ENCODE data around the gene IL17A.

DNA sequence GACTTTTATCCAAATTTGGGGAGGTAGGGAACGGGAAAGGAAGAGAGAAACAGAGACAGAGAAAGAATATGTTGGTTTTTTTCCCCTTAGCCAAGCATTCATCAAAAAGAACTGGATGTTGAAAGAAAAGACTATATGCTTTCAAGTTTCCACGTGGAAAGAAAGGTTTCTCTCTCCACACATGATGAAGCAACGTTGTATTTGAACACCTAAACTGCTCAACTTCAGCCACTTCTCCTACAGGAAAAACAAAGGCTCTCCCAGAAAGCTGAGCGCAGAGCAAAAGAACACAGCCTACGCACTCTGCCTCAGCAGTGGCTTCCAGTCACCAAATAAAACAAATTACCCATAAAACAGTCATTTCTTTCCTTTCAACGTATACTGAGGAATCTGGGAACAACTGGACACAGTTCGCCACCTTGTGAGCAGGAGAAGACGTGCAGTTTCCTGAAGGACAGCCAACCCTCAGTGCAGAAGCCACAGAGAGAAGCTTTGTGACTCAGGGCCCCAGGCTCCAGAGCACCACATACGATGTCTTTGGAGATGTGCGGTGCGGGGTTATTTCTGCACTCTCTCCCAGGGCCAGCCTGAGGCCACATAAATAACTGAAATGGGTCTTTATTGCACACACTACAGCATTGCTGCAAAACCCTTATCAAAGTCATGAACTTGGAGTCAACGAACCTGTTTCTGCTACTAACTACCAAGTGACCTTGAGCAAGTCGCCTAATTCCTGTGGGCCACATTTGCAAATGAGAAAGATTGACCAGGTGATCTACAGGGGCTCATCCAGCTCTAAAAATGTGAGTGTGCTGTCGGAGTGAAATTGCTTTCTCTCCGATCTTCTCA is 48.0 kb downstream of the IL17A start:
- peak; percentile 44 to 62 (median 50) for TF ChIP-seq CTCF (IDR thresholded peaks at IDR 0.05)
- TF ChIP-seq POLR2A (IDR thresholded peaks at IDR 0.05; ENCODE audit: low read depth) = no peak
- no peak for TF ChIP-seq POLR2AphosphoS5 (IDR thresholded peaks at IDR 0.05)

Data from esophagus muscularis mucosa (tissue), 3 donors.